Activated naive CD4-positive, alpha-beta T cell treated with anti-CD3 and anti-CD28 coated beads, Interleukin-2, amount 50 U/mL, for 24 hours (primary cell): Measurements from ENCODE around the gene CNTNAP2.
"Not testable (repeated sequence)": the region's sequence is repeated elsewhere in the genome, so short reads cannot be mapped to it uniquely, and the experiment has no call there.

Source experiments
- H3K27ac Mint-ChIP-seq: one replicate; pipeline ENCODE4 v1.8.0; 2021; ENCODE audit warnings: mild to moderate bottlenecking, mixed read lengths
- H3K27me3 Mint-ChIP-seq: one replicate; pipeline ENCODE4 v1.8.0; 2021; ENCODE audit warnings: mixed read lengths
- H3K36me3 Mint-ChIP-seq: one replicate; pipeline ENCODE4 v1.8.0; 2021; ENCODE audit warnings: mixed read lengths
- H3K4me1 Mint-ChIP-seq: one replicate; pipeline ENCODE4 v1.8.0; 2021; ENCODE audit warnings: mixed read lengths
- H3K4me3 Mint-ChIP-seq: one replicate; pipeline ENCODE4 v1.8.0; 2021; ENCODE audit warnings: mild to moderate bottlenecking, mixed read lengths
- H3K9me3 Mint-ChIP-seq: one replicate; pipeline ENCODE4 v1.8.0; 2021; ENCODE audit warnings: mixed read lengths

Gene CNTNAP2

GRCh38 chr7:148045521-148045920, 1928.9 kb downstream of the CNTNAP2 start:
- Mint-ChIP-seq H3K4me3 (no peak overlapping the region), H3K36me3 (no peaks in the 10 kb centered on the region), H3K9me3 (no peaks in the 10 kb centered on the region)

GRCh38 chr7:148049068-148049467, 1932.5 kb downstream of the CNTNAP2 start:
- no peaks in the 10 kb centered on the region for H3K36me3 Mint-ChIP-seq
- H3K4me3 Mint-ChIP-seq = no peak overlapping the region
- no peak overlapping the region for H3K27ac Mint-ChIP-seq
- no peaks in the 10 kb centered on the region for H3K9me3 Mint-ChIP-seq
- H3K4me1 Mint-ChIP-seq = no peaks in the 10 kb centered on the region
- no peaks in the 10 kb centered on the region for H3K27me3 Mint-ChIP-seq

More at GRCh38 chr7:148045521-148045920, 1928.9 kb downstream of the CNTNAP2 start:
- H3K27ac Mint-ChIP-seq = no peak overlapping the region
- no peaks in the 10 kb centered on the region for H3K4me1 Mint-ChIP-seq
- H3K27me3 Mint-ChIP-seq = no peaks in the 10 kb centered on the region

DNA sequence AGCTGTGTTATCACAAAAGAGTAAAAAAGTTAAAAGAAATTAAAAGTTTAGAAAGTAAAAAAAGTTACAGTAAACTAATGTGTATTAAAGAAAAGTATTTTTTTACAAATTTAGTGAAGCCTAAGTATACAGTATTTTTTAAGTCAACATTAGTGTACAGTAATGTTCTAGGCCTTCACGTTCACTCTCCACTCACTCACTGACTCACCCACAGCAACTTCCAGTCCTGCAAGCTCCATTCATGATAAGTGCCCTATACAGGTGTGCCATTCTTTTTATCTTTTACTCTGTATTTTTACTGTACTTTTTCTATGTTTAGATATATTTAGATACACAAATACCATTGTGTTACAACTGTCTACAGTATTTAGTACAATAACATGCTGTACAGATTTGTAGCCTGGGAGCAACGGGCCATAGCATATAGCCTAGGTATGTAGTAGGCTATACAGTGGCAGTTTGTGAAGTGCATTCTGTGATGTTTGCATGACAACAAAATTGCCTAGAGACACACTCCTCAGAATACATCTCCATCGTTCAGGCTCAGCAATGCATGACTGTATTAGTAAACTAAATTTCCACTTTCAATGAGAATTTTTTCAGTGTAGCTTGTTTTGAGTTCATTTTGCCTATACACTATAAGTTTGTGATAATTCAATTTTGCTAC, 1934.0 kb downstream of the CNTNAP2 start:
- Mint-ChIP-seq H3K9me3 (no peaks in the 10 kb centered on the region), H3K27ac (no peak overlapping the region), H3K36me3 (no peaks in the 10 kb centered on the region)

GRCh38 chr7:148056406-148056805, 1939.8 kb downstream of the CNTNAP2 start:
- Mint-ChIP-seq H3K9me3 (no peaks in the 10 kb centered on the region), H3K36me3 (no peaks in the 10 kb centered on the region), H3K27me3 (no peaks in the 10 kb centered on the region), H3K27ac (no peak overlapping the region), H3K4me3 (no peak overlapping the region), H3K4me1 (no peaks in the 10 kb centered on the region)

More for the DNA sequence above, 1934.0 kb downstream of the CNTNAP2 start:
- Mint-ChIP-seq H3K4me1 (no peaks in the 10 kb centered on the region), H3K4me3 (no peak overlapping the region), H3K27me3 (no peaks in the 10 kb centered on the region)

GRCh38 chr7:148058092-148058491, 1941.5 kb downstream of the CNTNAP2 start:
- Mint-ChIP-seq H3K9me3 (no peaks in the 10 kb centered on the region), H3K4me1 (no peaks in the 10 kb centered on the region), H3K27me3 (no peaks in the 10 kb centered on the region), H3K27ac (no peak overlapping the region), H3K4me3 (no peak overlapping the region), H3K36me3 (no peaks in the 10 kb centered on the region)

DNA sequence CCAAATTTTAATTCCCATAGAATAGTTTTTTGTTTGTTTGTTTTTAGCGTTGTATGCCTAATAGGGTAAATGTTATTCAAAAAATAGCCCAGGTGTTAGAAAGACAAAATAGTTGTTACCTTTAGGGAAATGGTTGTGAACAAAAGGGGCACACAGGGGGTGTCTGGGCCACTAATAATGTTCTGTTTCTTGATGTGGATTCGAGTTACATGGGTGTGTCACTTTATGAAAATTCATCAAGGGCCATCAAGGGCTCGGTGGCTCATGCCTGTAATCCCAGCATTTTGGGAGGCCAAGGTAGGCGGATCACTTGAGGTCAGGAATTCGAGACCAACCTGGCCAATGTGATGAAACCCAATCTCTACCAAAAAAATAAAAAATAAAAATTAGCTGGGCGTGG, 1942.2 kb downstream of the CNTNAP2 start:
- no peaks in the 10 kb centered on the region for H3K36me3 Mint-ChIP-seq
- H3K4me1 Mint-ChIP-seq = no peaks in the 10 kb centered on the region
- peaks cover 5% of the 10 kb centered on the region for H3K9me3 Mint-ChIP-seq
- no peak overlapping the region for H3K27ac Mint-ChIP-seq
- no peak overlapping the region for H3K4me3 Mint-ChIP-seq
- H3K27me3 Mint-ChIP-seq = no peaks in the 10 kb centered on the region

- H3K9me3 Mint-ChIP-seq = peaks cover 16% of the 10 kb centered on the region
- H3K4me3 Mint-ChIP-seq = no peak overlapping the region
- no peaks in the 10 kb centered on the region for H3K36me3 Mint-ChIP-seq
- no peaks in the 10 kb centered on the region for H3K27me3 Mint-ChIP-seq
- H3K4me1 Mint-ChIP-seq = no peaks in the 10 kb centered on the region
- H3K27ac Mint-ChIP-seq = no peak overlapping the region
Observed at GRCh38 chr7:148060724-148061123, 1944.1 kb downstream of the CNTNAP2 start.

GRCh38 chr7:148078111-148078510, 1961.5 kb downstream of the CNTNAP2 start:
- H3K27me3 Mint-ChIP-seq, H3K9me3 Mint-ChIP-seq, H3K4me1 Mint-ChIP-seq, H3K36me3 Mint-ChIP-seq, H3K27ac Mint-ChIP-seq, H3K4me3 Mint-ChIP-seq: not testable (repeated sequence)

DNA sequence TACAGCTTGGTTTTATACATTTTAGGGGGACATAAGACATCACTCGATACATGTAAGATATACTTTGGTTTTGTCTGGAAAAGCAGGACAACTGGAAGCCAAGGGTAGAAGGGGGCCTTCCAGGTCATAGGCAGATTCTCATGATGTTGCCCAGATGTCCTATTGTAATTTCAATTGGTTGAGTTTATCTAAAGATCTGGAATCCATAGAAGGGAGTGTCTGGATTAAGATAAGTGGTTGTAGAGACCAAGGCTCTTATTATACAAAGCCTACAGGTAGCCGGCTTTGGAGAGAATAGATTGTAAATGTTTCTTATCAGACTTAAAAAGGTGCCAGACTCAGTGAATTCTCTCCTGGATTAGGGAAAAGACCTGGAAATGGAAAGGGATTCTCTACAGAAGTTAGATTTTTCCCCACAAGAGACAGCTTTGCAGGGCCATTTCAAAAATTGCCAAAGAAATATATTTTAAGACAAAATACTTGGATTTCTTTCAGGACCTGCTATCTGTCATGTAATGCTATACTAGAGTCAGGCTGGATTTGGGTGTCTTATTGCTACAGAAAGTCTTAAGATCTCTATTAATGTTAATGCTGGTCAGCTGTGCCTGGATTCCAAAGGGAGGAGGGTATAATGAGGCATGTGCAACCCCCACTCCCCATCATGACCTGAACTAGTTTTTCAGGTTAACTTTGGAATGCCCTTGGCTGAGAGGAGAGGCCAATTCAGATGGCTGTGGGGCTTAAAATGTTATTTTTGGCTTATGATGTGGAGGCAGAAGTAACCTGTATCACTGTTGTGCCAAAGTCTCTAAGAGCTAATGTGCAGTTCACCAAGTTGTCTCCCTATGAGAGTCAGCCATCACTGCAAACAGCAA, 1962.8 kb downstream of the CNTNAP2 start:
- Mint-ChIP-seq H3K36me3 (no peaks in the 10 kb centered on the region), H3K27me3 (peaks cover 7% of the 10 kb centered on the region), H3K9me3 (no peaks in the 10 kb centered on the region), H3K4me3 (no peak overlapping the region), H3K27ac (no peak overlapping the region), H3K4me1 (no peaks in the 10 kb centered on the region)

DNA sequence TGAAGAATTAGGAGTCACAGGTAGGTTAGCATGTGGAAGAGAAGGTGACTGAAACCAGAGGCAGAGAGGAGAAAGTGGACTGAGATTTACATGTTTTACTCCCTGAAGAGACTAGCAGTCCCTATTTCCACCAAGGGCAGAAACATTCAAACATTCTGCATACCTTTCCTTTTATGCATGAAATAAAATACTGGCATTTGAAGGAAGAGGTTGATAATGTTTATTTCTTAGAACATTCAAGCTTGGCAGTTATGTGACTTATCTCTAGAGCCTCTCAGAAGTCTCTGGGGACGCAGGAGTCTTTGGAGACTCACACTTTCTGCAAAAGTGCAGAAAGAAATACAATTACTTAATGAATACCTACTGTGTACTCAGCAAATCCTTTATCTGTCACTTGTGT, 1966.8 kb downstream of the CNTNAP2 start:
- Mint-ChIP-seq H3K36me3 (no peaks in the 10 kb centered on the region), H3K27me3 (peaks cover 16% of the 10 kb centered on the region), H3K4me3 (no peak overlapping the region), H3K4me1 (no peaks in the 10 kb centered on the region), H3K9me3 (peaks cover 12% of the 10 kb centered on the region), H3K27ac (no peak overlapping the region)

DNA sequence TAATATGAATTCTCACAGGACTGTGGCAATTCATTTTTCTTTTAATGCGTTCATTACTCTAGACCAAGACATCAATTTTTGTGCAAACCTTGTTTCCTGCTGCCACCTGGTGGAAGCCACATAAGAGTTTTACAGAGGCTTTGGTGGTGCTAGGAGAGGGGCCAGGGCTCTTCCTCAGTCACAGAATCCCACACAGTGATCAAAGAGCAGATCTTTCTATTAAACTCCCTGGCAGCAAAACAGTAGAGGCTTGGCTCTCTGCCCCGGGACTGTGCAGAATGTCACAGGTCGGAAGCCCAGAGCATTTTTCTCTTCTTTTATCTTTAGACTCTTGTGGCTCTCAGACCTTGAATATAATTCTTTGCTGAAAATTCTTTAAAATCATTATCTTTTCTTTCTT, 1967.5 kb downstream of the CNTNAP2 start:
- Mint-ChIP-seq H3K27ac (no peak overlapping the region), H3K4me3 (no peak overlapping the region), H3K36me3 (no peaks in the 10 kb centered on the region), H3K27me3 (peaks cover 16% of the 10 kb centered on the region), H3K4me1 (no peaks in the 10 kb centered on the region), H3K9me3 (peaks cover 15% of the 10 kb centered on the region)

DNA sequence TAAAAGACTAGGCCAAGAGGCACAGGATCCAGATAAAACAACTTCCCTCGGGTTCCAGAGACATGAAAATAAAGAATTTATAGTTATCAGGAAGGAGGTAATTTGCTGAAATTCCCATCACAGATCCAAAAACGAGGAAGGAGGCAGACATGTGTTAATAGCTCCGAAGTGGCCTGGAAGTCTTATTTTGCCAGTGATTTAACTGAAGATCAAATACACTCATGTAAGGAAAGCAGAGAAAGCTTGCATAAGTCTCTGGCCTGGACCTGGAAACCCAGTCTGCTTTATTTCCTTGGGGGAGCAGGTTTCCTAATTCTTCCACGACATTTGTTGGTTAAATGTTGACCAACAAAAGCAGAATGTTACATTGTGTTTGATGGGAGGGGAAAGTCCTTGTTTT, 1975.3 kb downstream of the CNTNAP2 start:
- Mint-ChIP-seq H3K9me3 (peaks cover 20% of the 10 kb centered on the region), H3K4me1 (no peaks in the 10 kb centered on the region), H3K27me3 (peaks cover 19% of the 10 kb centered on the region), H3K36me3 (no peaks in the 10 kb centered on the region), H3K27ac (no peak overlapping the region), H3K4me3 (no peak overlapping the region)

GRCh38 chr7:148093375-148094166, 1977.0 kb downstream of the CNTNAP2 start:
- Mint-ChIP-seq H3K9me3 (peaks cover 7% of the 10 kb centered on the region), H3K4me3 (no peak overlapping the region), H3K27me3 (peaks cover 11% of the 10 kb centered on the region), H3K27ac (no peak overlapping the region), H3K36me3 (no peaks in the 10 kb centered on the region), H3K4me1 (no peaks in the 10 kb centered on the region)

DNA sequence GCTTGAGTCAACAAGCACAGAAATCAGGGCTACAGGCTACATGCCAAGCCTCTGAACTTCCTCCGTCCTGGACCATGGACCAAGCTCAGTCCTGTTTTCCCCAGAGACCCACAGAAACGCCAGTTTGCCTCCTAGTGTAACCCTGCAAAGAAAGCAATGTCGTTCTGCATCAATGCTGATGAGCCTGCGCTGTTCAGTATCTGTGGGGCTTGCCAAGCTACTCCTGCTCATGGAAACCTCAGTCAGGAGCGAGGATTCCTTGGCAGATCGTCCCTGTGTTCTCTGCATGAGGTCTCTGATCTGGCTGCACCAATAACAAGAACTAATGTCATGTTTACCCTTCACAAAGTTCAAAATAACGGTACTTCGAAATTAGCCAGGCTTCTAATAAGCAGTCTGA, 1978.5 kb downstream of the CNTNAP2 start:
- no peaks in the 10 kb centered on the region for H3K36me3 Mint-ChIP-seq
- no peaks in the 10 kb centered on the region for H3K4me1 Mint-ChIP-seq
- peaks cover 11% of the 10 kb centered on the region for H3K27me3 Mint-ChIP-seq
- H3K9me3 Mint-ChIP-seq = peaks cover 5% of the 10 kb centered on the region
- no peak overlapping the region for H3K27ac Mint-ChIP-seq
- H3K4me3 Mint-ChIP-seq = no peak overlapping the region

GRCh38 chr7:148104136-148104716, 1987.6 kb downstream of the CNTNAP2 start:
- Mint-ChIP-seq H3K9me3 (no peaks in the 10 kb centered on the region), H3K36me3 (no peaks in the 10 kb centered on the region), H3K4me3 (no peak overlapping the region), H3K27ac (no peak overlapping the region), H3K27me3 (peaks cover 4% of the 10 kb centered on the region), H3K4me1 (no peaks in the 10 kb centered on the region)
